GM12878 (cell line): ENCODE results near the gene PNLIPRP2.
A peak's percentile ranks its signal among the peaks of the same experiment; 100 is the strongest.

ENCODE experiments used
- CTCF ChIP-seq, 3 experiments: IDR thresholded peaks in 2 of 3; conservative IDR thresholded peaks in 1 of 3; 2 replicates each; pipeline ENCODE4 v1.5.1; 2011; ENCODE audit warnings: low read depth in 3 of 3, low read length in 3 of 3, mild to moderate bottlenecking in 3 of 3, control low read depth in 2 of 3, moderate library complexity in 2 of 3, inconsistent platforms in 1 of 3, mixed read lengths in 1 of 3; ENCODE audit not compliant: control insufficient read depth in 2 of 3, insufficient read depth in 1 of 3; ENCODE audit errors: extremely low read depth in 1 of 3
- EZH2 ChIP-seq: IDR thresholded peaks from 2 replicates; pipeline ENCODE4 v1.6.1; 2012; ENCODE audit warnings: low read depth, mild to moderate bottlenecking, control low read depth, inconsistent platforms, low read length, borderline replicate concordance; ENCODE audit not compliant: control insufficient read depth
- GABPA ChIP-seq: IDR thresholded peaks from 2 replicates; pipeline ENCODE4 v1.6.1; 2014; ENCODE audit warnings: antibody characterized with exemption, low read depth, mild to moderate bottlenecking, inconsistent platforms
- TCF3 ChIP-seq: IDR thresholded peaks from 2 replicates; pipeline ENCODE4 v1.6.1; 2012; ENCODE audit warnings: low read depth, mild to moderate bottlenecking, low read length, borderline replicate concordance; ENCODE audit not compliant: insufficient read depth
- TF ChIP-seq, protein P1 (sequence below): IDR thresholded peaks from 2 replicates; pipeline ENCODE4 v1.6.1; 2011; ENCODE audit warnings: low read depth, mild to moderate bottlenecking, low read length, moderate library complexity, borderline replicate concordance; ENCODE audit errors: extremely low read depth

DNA sequence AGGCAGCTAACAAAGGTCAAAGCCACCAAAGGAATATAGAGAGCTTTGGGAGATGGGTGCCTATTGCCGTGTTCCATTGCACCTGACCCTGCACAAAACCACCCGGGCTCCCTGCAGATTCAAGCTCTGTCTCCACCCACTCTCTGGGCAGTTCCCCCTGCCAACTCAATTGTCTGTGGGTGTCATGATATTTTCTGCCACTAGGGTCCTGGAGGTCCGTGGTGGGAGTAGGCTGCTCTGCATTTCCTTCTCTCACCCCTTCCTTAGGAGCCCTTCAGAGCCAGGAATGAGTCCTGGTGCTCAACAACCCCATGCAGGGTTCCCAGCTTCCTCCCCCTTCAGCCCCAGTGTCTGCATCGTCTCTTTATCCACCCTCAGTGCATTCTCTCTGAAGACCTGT, 34.1 kb downstream of the PNLIPRP2 start:
- TF ChIP-seq GABPA (no peak), CTCF (IDR thresholded peaks at IDR 0.05 in 2 of 3, conservative IDR thresholded peaks at IDR 0.05 in 1 of 3; ENCODE audit: control insufficient read depth in 2 of 3, extremely low read depth in 1 of 3, insufficient read depth in 1 of 3, low read depth in 3 of 3, low read length in 3 of 3) (peak in 2 of 3 experiments; percentile 15 to 34; a peak in 2 of 6 replicates), TCF3 (no peak), EZH2 (no peak)
- TF ChIP-seq, protein P1, sequence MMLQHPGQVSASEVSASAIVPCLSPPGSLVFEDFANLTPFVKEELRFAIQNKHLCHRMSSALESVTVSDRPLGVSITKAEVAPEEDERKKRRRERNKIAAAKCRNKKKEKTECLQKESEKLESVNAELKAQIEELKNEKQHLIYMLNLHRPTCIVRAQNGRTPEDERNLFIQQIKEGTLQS: no peak
